ENCODE measurements around the gene PARP8. TPM values are rescaled to one million over a fixed set of nuclear protein-coding genes. Genes with fewer than 3 reads are reported as not detected.

Gene PARP8
- total RNA-seq, 1 donor from 2014 or later, result 23.3 TPM

GRCh38 chr5:50874306-50875001 lies 208.0 kb downstream of the PARP8 start:
- TF ChIP-seq CTCF (IDR thresholded peaks at IDR 0.05), result no peak
- H3K4me3 Mint-ChIP-seq (ENCODE audit: unreplicated experiment), result no peak overlapping the region
- no peaks in the 10 kb centered on the region for H3K36me3 Mint-ChIP-seq (ENCODE audit: low read depth)
- H3K9me3 Mint-ChIP-seq (ENCODE audit: low read depth), result peaks cover 2% of the 10 kb centered on the region
- no peak overlapping the region for H3K27ac Mint-ChIP-seq (ENCODE audit: unreplicated experiment)
- H3K4me1 Mint-ChIP-seq (ENCODE audit: low read depth), result no peaks in the 10 kb centered on the region
- no peak for DNase-seq (ENCODE audit: low spot score)
- peaks cover 36% of the 10 kb centered on the region for H3K27me3 Mint-ChIP-seq (ENCODE audit: low read depth)

- H3K9me3 Mint-ChIP-seq (ENCODE audit: low read depth), result peaks cover 2% of the 10 kb centered on the region
- peaks cover 34% of the 10 kb centered on the region for H3K27me3 Mint-ChIP-seq (ENCODE audit: low read depth)
- no peak for DNase-seq (ENCODE audit: low spot score)
- H3K4me1 Mint-ChIP-seq (ENCODE audit: low read depth), result no peaks in the 10 kb centered on the region
- H3K36me3 Mint-ChIP-seq (ENCODE audit: low read depth), result no peaks in the 10 kb centered on the region
- no peak overlapping the region for H3K27ac Mint-ChIP-seq (ENCODE audit: unreplicated experiment)
- TF ChIP-seq CTCF (IDR thresholded peaks at IDR 0.05), result no peak
- no peak overlapping the region for H3K4me3 Mint-ChIP-seq (ENCODE audit: unreplicated experiment)
Measured at GRCh38 chr5:50875002-50875344, 208.5 kb downstream of the PARP8 start.

GRCh38 chr5:50878470-50878869 lies 212.0 kb downstream of the PARP8 start:
- H3K4me3 Mint-ChIP-seq (ENCODE audit: unreplicated experiment), result no peak overlapping the region
- no peak overlapping the region for H3K27ac Mint-ChIP-seq (ENCODE audit: unreplicated experiment)
- H3K9me3 Mint-ChIP-seq (ENCODE audit: low read depth), result peaks cover 2% of the 10 kb centered on the region
- H3K4me1 Mint-ChIP-seq (ENCODE audit: low read depth), result no peaks in the 10 kb centered on the region
- no peak for TF ChIP-seq CTCF (IDR thresholded peaks at IDR 0.05)
- DNase-seq (ENCODE audit: low spot score), result no peak
- H3K36me3 Mint-ChIP-seq (ENCODE audit: low read depth), result no peaks in the 10 kb centered on the region
- H3K27me3 Mint-ChIP-seq (ENCODE audit: low read depth), result peaks cover 24% of the 10 kb centered on the region

GRCh38 chr5:50881407-50881806 lies 215.0 kb downstream of the PARP8 start:
- no peak overlapping the region for H3K4me3 Mint-ChIP-seq (ENCODE audit: unreplicated experiment)
- DNase-seq (ENCODE audit: low spot score), result no peak
- H3K36me3 Mint-ChIP-seq (ENCODE audit: low read depth), result no peaks in the 10 kb centered on the region
- no peak for TF ChIP-seq CTCF (IDR thresholded peaks at IDR 0.05)
- no peak overlapping the region for H3K27ac Mint-ChIP-seq (ENCODE audit: unreplicated experiment)
- peaks cover 23% of the 10 kb centered on the region for H3K27me3 Mint-ChIP-seq (ENCODE audit: low read depth)
- H3K4me1 Mint-ChIP-seq (ENCODE audit: low read depth), result no peaks in the 10 kb centered on the region
- H3K9me3 Mint-ChIP-seq (ENCODE audit: low read depth), result no peaks in the 10 kb centered on the region

GRCh38 chr5:50886657-50887345 lies 220.4 kb downstream of the PARP8 start:
- Mint-ChIP-seq H3K9me3 (ENCODE audit: low read depth) (no peaks in the 10 kb centered on the region), H3K4me3 (ENCODE audit: unreplicated experiment) (no peak overlapping the region), H3K4me1 (ENCODE audit: low read depth) (peaks cover 3% of the 10 kb centered on the region), H3K36me3 (ENCODE audit: low read depth) (no peaks in the 10 kb centered on the region), H3K27ac (ENCODE audit: unreplicated experiment) (no peak overlapping the region), H3K27me3 (ENCODE audit: low read depth) (peaks cover 20% of the 10 kb centered on the region)
- DNase-seq (ENCODE audit: low spot score), result no peak
- no peak for TF ChIP-seq CTCF (IDR thresholded peaks at IDR 0.05)

Data from chondrocyte (in vitro differentiated cells).